Stomach (tissue), 9 donors: ENCODE measurements around the gene SOS1. TPM values are rescaled to one million over a fixed set of nuclear protein-coding genes. Genes with fewer than 3 reads are reported as not detected.
A peak's percentile ranks its signal among the peaks of the same experiment; 100 is the strongest.

Experiments used
- DNase-seq, 2 donors: peaks; one replicate each; pipeline versions ENCODE4 v3.0.0 to v3.0.0-alpha.2; 2013 to 2019
- H3K27ac ChIP-seq, 5 donors: fragments of 200-600 bp in 4 of 5; sonication (generic) in 4 of 5; one replicate each; pipeline ENCODE4 v1.5.1; 2013 to 2019; ENCODE audit warnings: mild to moderate bottlenecking in 1 of 5, moderate library complexity in 1 of 5
- H3K27me3 ChIP-seq, 3 donors: fragments of 200-600 bp; sonication (generic); one replicate each; pipeline ENCODE4 v1.5.1; 2017 to 2019; ENCODE audit warnings: mixed run types in 1 of 3
- H3K36me3 ChIP-seq, 4 donors: fragments of 200-600 bp; sonication (generic); 1 replicate in 3 of 4; 2 replicates in 1 of 4; pipeline ENCODE4 v1.5.1; 2016 to 2019
- H3K4me1 ChIP-seq, 4 donors: fragments of 200-600 bp; sonication (generic); one replicate each; pipeline ENCODE4 v1.5.1; 2016 to 2019
- H3K4me3 ChIP-seq, 4 donors: fragments of 200-600 bp; sonication (generic) in 3 of 4; one replicate each; pipeline ENCODE4 v1.5.1; 2016 to 2019; ENCODE audit warnings: mild to moderate bottlenecking in 1 of 4
- H3K9me3 ChIP-seq, 4 donors: fragments of 200-600 bp; sonication (generic); one replicate each; pipeline ENCODE4 v1.5.1; 2016 to 2019
- EP300 ChIP-seq: sonication (generic); formaldehyde crosslinking; IDR thresholded peaks from one replicate; pipeline ENCODE4 v1.6.1; 2017; ENCODE audit warnings: antibody characterized with exemption
- POLR2A ChIP-seq, 4 donors: fragments of 450-650 bp; IDR thresholded peaks; one replicate each; pipeline ENCODE4 v1.6.1; 2016; ENCODE audit warnings: antibody characterized with exemption in 4 of 4, control low read depth in 2 of 4, mild to moderate bottlenecking in 1 of 4, moderate library complexity in 1 of 4
- POLR2AphosphoS5 ChIP-seq, 3 donors: sonication (generic); formaldehyde crosslinking; IDR thresholded peaks; one replicate each; pipeline ENCODE4 v1.6.1; 2016; ENCODE audit warnings: antibody characterized with exemption in 3 of 3
- WGBS, 5 donors: extraction: QIAGEN DNeasy Blood & Tissue Kit in 3 of 5; methylation state at CpG; one replicate each; pipeline versions ENCODE4 v1.1.5 to v1.1.7; 2013 to 2018; 5-methylcytosine and 5-hydroxymethylcytosine counted together
- intact Hi-C: fragments of 100-400 bp; cut with DNase I; formaldehyde crosslinking; loops from one replicate; pipeline ENCODE4 v1.15.1; 2023; ENCODE audit warnings: low total_unique reads
- polyA plus RNA-seq, 3 donors: library from polyadenylated mRNA; stranded (reverse); fragments of 200-250 nt; gene quantifications; one replicate each; pipeline ENCODE4 v1.2.3, GENCODE V29; 2013
- total RNA-seq, 5 donors: library from RNA; depleted of rRNA; stranded (reverse); fragments of >200 nt; gene quantifications; one replicate each; pipeline versions ENCODE4 v1.1.0 to v1.2.3, GENCODE V29; 2014 to 2016
- TF ChIP-seq, protein P1 (sequence below), 7 experiments: fragments of 450-650 bp in 4 of 7; fragments of 200-600 bp in 3 of 7; sonication (generic) in 3 of 7; IDR thresholded peaks; one replicate each; pipeline ENCODE4 v1.5.1; 2016 to 2019; ENCODE audit warnings: antibody characterized with exemption in 7 of 7, control low read depth in 2 of 7, mild to moderate bottlenecking in 1 of 7
- donor health status: healthy with polysubstance abuse.
- donor health status: Bipolar disorder and iron deficiency.
- donor health status: healthy.

Gene SOS1
- total and polyA plus RNA-seq, 8 donors = 4.5 to 46.4 (median 19.2) TPM

DNA sequence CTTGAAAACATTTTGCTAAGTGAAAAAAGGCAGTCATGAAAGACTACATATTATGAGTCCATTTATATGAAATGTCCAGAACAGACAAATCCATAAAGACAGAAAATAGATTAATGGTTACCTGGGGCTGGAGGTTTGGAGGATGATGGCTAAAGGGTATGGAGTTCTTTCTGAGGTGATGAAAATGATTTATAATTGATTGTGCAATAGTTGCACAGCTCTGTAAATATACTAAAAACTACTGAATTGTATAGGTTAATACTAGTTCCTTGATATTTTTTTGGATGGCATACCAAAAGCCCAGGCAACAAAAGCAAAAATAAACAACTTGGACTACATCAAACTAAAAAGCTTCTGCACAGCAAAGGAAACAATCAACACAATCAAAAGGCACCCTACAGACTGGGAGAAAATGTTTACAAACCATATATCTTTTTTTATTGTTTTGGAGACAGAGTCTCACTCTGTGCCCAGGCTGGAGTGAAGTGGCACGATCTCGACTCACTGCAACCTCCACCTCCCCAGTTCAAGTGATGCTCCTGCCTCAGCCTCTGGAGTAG, 21.5 kb downstream of the SOS1 start:
- no peak for DNase-seq
- TF ChIP-seq EP300 (no peak), POLR2AphosphoS5 (IDR thresholded peaks at IDR 0.05) (no peak), POLR2A (IDR thresholded peaks at IDR 0.05) (no peak)
- TF ChIP-seq, protein P1, sequence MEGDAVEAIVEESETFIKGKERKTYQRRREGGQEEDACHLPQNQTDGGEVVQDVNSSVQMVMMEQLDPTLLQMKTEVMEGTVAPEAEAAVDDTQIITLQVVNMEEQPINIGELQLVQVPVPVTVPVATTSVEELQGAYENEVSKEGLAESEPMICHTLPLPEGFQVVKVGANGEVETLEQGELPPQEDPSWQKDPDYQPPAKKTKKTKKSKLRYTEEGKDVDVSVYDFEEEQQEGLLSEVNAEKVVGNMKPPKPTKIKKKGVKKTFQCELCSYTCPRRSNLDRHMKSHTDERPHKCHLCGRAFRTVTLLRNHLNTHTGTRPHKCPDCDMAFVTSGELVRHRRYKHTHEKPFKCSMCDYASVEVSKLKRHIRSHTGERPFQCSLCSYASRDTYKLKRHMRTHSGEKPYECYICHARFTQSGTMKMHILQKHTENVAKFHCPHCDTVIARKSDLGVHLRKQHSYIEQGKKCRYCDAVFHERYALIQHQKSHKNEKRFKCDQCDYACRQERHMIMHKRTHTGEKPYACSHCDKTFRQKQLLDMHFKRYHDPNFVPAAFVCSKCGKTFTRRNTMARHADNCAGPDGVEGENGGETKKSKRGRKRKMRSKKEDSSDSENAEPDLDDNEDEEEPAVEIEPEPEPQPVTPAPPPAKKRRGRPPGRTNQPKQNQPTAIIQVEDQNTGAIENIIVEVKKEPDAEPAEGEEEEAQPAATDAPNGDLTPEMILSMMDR (IDR thresholded peaks at IDR 0.05) = no peak
- 78 to 93% (median 89%) methylated on average over 2 of the region's 2 CpGs for WGBS, 5 donors

DNA sequence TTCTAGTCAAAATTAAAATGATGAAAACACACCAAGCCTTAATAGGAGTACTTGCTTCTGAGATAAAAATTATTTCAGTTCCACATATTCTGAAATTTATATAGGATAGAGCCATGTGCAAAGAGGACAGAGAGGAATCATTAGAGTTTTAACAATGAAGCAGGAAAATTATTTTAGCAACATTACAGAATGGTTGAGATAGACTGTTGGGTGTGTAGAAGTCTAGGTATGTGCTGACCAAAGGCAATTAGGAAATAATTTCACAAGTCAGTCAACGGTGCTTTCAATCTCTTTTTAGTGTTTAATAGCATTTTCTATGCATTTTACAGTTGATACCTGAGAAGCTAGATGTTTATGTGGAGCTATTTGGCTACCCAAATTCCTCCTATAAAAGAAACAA, 25.2 kb downstream of the SOS1 start:
- H3K9me3 ChIP-seq = no peaks in the 10 kb centered on the region
- WGBS, 5 donors = 69 to 81% (median 75%) methylated on average over 1 of the region's 1 CpG
- DNase-seq = no peak
- H3K4me1 ChIP-seq = peaks cover 20 to 74% (median 42%) of the 10 kb centered on the region in 4 donors
- H3K27me3 ChIP-seq = no peaks in the 10 kb centered on the region
- intact Hi-C loops = no loop called here
- H3K36me3 ChIP-seq = no peaks in the 10 kb centered on the region
- H3K27ac ChIP-seq = peak overlapping the region in 1 of 5 donors; percentile 52
- TF ChIP-seq POLR2A (IDR thresholded peaks at IDR 0.05) = no peak
- TF ChIP-seq, protein P1 (IDR thresholded peaks at IDR 0.05) = no peak
- TF ChIP-seq POLR2AphosphoS5 (IDR thresholded peaks at IDR 0.05) = no peak
- TF ChIP-seq EP300 = no peak
- no peak overlapping the region for H3K4me3 ChIP-seq

More for the DNA sequence above, 21.5 kb downstream of the SOS1 start:
- Histone ChIP-seq H3K4me1 (peaks cover 11 to 79% (median 36%) of the 10 kb centered on the region in 4 donors), H3K36me3 (no peaks in the 10 kb centered on the region), H3K27me3 (no peaks in the 10 kb centered on the region), H3K9me3 (no peaks in the 10 kb centered on the region), H3K4me3 (no peak overlapping the region), H3K27ac (peak overlapping the region in 1 of 5 donors; percentile 11)
- intact Hi-C loops = no loop called here

DNA sequence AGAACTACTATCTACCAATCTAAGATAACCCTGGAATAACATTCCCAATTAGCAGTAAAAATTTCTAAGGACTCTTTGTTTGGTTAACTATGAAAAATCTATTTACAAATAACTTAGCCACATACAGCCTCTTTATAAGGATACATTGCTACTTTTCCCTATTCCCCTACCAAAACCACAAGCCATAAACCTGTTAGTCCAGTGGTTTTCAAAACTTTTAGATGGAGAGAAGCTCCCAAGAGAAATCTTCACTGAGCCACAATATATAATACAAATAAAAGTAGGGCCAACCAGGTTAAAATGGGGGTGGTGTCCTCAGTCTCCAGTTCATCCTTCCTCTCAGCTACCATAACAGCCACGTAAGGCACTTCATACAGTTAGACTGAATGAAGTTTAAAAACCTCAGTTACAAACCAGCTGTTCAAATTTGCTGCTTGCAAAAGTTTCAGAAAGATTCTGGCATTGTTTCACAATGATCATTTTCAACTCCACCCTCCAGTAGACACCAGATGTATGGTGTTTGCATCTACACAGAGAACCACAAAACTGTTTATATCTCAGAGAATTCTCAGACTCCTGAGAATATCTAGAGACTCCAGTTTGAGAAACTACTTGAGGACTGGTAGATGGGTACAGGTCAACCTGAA, 26.0 kb downstream of the SOS1 start:
- peak in 1 of 2 donors; percentile 59 for DNase-seq
- Histone ChIP-seq H3K4me3 (no peak overlapping the region), H3K36me3 (no peaks in the 10 kb centered on the region), H3K27ac (peak overlapping the region in 1 of 5 donors; percentile 52), H3K27me3 (no peaks in the 10 kb centered on the region), H3K9me3 (no peaks in the 10 kb centered on the region), H3K4me1 (peaks cover 14 to 66% (median 36%) of the 10 kb centered on the region in 4 donors)
- TF ChIP-seq, protein P1 (IDR thresholded peaks at IDR 0.05) = no peak
- TF ChIP-seq POLR2A (IDR thresholded peaks at IDR 0.05) (no peak), EP300 (no peak), POLR2AphosphoS5 (IDR thresholded peaks at IDR 0.05) (no peak)
- intact Hi-C loops = no loop called here
- WGBS, 5 donors = 45 to 57% (median 56%) methylated on average over 1 of the region's 1 CpG

DNA sequence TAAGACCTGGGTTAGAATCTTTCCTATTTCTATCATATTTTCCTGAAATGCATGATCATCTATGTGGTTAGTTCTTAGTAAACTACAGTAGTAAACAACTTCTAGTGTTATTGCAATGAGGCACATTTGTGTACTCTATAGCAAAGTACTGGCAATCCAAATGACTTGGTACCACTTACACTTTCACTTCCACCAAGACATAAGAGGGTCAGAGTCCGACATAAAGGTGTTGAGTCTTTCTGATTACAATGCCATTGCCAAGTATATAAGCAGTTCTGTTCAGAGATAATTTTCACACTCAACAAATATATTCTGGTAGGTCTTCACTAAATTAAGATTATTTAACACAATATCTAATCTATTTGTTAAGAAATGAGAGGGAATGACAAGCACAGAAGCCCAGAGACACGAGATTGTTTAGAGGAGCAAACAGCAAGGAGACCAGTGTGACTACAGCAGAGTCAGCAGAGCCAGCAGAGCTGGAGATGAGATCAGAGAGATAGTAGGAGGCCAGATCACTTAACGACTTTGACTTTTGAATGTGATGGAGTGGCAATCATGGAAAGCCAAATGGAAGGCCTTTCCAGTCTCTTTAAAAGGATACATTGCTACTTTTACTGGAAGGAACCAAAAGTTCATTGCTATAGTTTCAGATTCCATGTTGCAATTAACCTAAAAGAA, 27.5 kb downstream of the SOS1 start:
- TF ChIP-seq, protein P1 (IDR thresholded peaks at IDR 0.05) = no peak
- TF ChIP-seq EP300 = no peak
- TF ChIP-seq POLR2A (IDR thresholded peaks at IDR 0.05) = no peak
- TF ChIP-seq POLR2AphosphoS5 (IDR thresholded peaks at IDR 0.05) = no peak
- WGBS, 5 donors = 36 to 54% (median 41%) methylated on average over 3 of the region's 3 CpGs
- Histone ChIP-seq H3K27me3 (no peaks in the 10 kb centered on the region), H3K4me1 (peaks cover 12 to 51% (median 30%) of the 10 kb centered on the region in 4 donors), H3K27ac (peak overlapping the region in 1 of 5 donors; percentile 23), H3K4me3 (no peak overlapping the region), H3K9me3 (no peaks in the 10 kb centered on the region), H3K36me3 (no peaks in the 10 kb centered on the region)
- intact Hi-C loops = no loop called here
- DNase-seq = peak in 1 of 2 donors; percentile 27
